Activated CD4-positive, CD25-positive, alpha-beta regulatory T cell (primary cell): ENCODE results near the gene PPP6R3.
"Not testable (repeated sequence)": the region's sequence is repeated elsewhere in the genome, so short reads cannot be mapped to it uniquely, and the experiment has no call there.

Experiments used
- DNase-seq, 4 experiments: peaks; one replicate each; lab custom pipeline; 2025; lab: John Stamatoyannopoulos, UW

The PPP6R3 gene

DNA sequence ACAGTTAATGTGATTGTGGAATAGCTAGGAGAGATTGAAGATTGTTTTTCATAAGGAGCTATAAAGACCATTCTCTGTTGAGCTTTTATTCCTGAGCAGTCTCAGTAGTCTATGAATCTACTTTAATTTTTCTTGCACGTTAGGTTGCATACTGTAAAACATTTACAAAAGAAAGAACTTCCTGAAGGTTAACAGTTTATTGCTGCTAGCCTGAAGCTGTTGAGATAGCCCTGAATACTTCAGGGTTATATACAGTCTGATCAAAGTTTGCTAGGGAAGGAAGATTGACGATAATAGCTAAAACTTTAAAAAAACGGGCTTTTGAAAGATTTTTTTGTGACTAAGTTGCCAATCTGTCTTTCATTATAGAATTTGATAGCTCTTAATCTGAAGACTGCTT lies 64.8 kb downstream of the PPP6R3 start:
- DNase-seq = no peak

DNA sequence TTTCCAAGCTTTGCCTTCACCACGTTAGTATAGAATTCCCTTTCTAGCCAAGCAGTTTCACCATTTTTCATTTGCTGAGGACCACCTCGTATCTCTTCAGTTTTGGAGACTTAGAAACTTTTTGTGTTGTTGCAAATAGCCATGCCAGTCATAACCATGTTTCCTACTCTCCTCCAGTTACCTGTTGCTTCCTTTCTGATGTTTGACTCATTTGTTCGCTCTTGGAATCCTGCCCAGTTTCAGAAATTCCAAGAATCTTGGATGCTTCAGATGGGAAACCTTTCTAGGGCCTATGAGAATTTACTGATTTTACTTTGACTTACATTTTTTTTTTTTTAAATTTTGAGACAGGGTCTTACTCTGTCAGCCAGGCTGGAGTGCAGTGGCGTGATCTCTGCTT lies 65.4 kb downstream of the PPP6R3 start:
- DNase-seq = no peak

DNA sequence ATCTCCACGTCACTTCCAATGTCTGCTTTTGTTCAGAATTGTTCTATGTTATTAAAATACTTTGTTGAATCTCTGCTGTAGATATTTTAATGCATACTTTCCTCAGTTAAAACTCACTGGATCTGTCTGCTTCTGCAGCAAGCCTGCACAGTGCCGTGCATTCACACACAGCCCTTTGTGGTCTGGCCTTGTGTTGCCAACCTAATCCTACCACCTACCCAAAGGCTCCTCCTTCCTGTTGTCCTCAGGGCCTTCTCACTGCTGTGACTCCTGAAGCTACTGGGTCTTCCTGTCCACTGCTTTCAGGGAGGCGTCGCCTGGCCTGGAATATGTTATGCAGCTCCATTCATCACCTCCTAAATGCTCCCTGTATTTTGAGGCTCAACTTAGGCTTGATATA lies 67.0 kb downstream of the PPP6R3 start:
- DNase-seq = no peak

DNA sequence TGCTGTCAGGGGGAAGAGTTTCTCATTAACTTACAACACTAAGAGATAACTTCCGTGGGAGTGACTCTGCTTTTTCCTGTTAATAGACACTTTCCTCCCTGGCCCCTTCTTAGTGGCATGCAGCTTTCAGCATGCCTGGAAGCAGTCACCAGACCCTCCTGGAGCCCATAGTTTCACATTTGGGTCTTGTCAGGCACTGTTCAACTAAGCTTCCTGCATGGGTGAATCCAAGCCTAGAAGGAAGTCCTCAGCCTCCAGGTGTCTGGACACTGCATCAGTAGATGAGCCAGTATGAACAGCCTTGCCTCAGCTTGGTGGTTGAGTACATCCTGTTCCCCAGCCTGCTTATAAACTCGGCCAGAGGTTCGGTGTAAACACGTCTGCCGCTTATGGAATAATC lies 68.1 kb downstream of the PPP6R3 start:
- no peak for DNase-seq

DNA sequence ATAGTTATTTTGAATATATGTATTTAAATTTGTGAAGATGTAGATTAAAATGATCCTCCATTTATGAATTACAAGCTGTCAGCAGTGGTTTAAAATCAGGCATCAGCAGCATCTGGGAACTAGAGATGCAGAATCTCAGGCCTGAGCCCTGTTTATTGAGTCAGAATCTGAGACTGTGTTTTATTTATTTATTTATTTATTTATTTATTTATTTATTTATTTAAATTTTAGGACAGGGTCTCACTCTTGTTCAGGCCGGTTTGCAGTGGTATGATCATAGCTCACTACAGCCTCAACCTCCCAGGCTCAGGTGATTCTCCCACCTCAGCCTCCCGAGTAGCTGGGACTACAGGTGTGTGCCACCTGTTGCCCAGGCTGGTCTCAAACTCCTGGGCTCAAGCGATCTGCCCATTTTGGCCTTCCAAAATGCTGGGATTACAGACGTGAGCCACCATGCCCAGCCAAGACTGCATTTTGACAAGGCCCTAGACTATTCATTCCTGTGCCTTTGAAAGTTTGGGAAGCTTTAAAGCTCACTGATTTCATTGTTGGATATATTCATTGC lies 70.7 kb downstream of the PPP6R3 start:
- DNase-seq = no peak

DNA sequence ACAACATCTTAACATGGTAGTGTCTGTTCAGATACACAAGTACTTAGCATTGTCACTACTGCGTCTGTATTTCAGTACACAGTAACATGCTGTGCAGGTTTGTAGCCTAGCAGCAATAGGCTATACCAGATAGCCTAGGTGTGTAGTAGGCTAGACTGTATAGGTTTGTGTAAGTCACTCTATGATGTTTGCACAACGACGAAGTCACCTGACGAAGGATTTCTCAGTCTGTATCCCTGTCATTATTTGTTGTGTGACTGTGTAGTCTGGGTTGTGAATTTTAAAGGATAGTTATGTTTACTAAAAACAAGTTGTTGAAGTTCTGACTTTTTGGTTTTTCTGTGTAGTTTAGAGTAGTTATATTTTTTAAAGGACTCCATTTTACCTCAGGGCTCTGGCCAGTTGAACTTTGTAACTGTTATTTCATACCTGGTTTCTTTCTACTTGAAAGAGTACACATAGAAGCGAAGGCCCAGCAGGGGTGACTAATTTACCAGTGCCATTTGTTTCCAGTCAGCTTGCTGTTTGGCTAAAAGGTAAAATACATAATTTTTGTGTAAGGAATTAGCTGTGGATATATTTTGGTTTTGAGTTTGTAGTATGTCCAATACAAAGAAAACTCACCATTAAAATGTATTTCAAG lies 72.3 kb downstream of the PPP6R3 start:
- DNase-seq = no peak

DNA sequence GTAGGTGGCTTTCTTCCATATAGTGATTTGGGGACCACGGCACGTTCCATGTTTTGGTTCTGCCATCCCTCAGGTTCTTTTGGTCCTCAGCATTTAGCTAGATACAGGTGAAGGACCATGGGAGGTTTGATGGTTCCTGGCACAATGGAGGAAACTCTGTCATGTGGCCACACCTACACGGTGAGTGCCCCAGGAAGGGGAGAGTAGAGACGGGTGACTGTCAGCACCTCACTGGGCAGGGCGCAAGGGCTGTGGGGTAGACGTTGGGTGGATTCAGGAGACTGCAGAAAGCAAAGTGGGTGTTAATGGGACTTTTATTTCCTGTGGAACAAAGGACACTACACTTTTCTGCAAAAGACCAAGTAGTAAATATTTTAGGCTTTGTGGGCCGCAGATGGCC lies 73.4 kb downstream of the PPP6R3 start:
- no peak for DNase-seq

DNA sequence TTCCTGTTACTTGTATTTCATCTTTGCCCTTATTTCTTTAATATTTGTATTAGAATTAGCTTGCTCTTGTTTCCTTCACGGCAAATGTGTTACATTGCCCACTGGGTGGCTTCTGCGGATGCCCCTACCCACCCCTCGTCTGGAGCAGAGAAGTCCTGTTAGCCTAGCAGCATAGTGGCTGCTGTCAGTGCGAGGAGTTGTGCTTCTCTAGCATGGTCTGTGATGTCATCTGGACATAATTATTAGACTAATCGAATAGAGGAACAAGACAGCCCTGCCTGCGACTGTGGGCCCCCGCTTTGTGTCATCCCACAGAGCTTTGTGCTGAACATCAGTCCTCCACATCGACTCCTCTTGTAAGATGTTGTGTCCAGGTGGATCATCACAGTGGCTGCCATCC lies 74.5 kb downstream of the PPP6R3 start:
- DNase-seq = no peak

DNA sequence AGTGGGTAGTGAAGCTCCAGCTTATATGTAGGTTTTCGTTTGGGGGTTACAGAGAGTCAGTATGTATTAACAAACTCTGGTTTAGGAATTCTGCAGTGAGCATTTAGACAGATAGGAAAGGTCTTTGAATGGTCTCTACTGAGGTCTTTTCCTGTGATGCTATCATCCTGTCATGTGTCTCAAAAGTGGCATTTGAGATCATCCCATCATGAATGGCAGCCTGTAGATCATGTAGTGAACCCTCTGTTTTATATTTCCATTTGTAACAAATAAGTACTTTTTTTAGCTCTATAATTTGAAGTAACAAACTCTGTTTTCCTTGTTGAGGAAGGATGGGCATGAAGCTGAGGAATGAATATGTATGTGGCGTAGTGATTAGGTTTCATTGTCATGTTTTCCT lies 76.2 kb downstream of the PPP6R3 start:
- no peak for DNase-seq

DNA sequence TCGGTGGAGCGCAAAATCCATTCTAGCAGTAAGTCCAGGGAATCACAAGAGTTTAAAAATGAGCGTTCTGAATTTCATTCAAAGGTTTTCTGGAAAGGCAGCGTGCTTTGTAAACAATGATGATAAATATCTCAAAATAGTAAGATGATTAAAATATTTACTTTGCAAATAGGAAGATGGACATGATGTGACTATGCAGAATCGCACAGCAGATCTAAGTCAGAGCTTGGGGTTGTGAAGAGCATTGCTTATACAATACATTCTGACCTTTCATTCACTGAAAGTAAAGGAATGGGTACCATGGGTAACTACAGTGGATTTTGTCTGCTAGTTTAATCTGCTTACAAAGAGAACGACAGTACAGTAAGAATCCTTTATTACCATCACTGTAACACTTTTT lies 77.5 kb downstream of the PPP6R3 start:
- DNase-seq = no peak

DNA sequence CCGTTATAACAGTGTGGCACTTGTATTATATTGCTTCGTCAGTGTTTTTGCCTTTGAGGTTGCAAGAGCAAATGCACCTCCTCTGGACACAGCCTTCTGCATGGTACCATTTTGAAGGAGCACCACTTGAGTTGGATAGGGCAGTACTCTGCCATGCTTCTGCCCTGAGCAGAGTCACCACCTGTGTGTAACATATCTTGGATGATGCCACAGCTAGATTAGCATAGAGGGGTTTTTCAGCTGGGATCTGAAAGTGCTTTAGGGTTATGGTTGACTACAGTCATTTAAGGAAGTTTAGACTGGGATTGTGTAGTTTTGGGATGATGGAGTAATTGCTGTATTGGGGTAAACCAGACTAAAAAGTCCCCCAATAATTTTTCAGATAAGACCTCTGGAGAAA lies 78.8 kb downstream of the PPP6R3 start:
- DNase-seq = no peak

DNA sequence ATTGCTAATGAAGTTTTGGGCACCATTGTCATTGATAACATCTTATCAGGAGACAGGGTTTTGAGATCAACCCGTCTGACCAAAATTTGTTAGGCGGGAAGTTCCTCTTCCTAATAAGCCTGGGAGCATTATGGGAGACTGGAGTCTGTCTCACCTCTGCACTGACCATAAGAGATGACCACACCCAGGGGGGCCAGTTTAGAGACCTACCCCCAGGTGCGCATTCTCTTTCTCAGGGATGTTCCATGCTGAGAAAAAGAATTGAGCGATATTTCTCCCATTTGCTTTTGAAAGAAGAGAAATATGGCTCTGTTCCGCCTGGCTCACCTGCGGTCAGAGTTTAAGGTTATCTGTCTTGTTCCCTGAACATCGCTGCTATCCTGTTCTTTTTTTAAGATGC lies 80.0 kb downstream of the PPP6R3 start:
- DNase-seq = not testable (repeated sequence)

DNA sequence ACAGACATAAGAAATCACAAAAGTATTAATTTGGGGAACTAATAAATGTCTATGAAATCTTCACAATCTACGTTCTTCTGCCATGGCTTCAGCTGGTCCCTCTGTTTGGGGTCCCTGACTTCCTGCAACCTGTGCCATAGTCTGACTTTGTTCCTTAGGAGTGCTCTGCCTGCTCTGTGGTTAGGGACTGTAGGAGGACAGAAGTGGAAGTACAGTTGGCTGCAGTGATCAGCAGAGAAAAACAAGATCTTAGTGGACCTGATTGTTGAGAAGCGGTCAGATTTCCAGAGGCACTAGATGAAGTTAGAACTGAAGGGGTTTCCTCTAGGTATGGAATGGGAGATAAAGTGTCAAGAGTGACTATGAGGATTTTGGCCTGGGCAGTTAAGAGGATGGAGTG lies 80.6 kb downstream of the PPP6R3 start:
- no peak for DNase-seq

DNA sequence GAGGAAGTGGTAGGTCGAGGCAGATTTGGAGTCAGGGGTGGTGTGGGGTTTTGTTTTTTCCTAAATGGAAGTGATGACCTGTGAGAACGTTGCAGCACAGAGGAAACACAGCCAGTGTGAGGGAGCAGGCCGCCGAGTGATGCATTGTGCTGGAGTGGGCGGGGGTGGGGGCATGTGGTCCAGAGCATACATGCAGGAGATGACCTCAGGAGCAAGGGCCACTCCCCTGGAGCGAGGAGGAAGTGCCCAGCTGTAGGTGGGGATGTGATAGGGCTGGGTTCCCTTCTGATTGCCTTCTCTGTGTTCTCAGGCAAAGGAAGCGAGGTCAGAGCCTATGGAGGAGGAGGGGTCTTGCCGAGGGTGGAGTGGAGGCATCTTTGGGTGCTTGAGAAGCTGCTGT lies 81.4 kb downstream of the PPP6R3 start:
- DNase-seq = no peak

DNA sequence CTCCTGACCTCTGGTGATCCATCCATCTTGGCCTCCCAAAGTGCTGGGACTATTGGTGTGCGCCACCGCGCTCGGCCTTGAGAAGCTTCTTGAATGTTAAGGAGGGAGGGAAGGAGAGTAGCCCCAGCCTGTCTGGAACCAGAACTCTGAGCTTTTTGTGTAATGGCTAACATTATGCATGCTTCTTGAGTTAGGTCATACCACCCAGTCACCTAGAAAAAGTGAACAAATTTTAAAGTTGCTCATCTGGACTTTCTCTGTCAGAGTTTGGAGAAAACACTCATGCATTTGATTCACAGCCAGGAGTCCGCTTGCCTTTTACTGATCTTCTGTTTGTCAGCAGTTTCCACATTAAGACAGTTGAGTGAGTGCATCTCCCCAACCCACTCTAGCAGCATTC lies 82.1 kb downstream of the PPP6R3 start:
- no peak for DNase-seq

DNA sequence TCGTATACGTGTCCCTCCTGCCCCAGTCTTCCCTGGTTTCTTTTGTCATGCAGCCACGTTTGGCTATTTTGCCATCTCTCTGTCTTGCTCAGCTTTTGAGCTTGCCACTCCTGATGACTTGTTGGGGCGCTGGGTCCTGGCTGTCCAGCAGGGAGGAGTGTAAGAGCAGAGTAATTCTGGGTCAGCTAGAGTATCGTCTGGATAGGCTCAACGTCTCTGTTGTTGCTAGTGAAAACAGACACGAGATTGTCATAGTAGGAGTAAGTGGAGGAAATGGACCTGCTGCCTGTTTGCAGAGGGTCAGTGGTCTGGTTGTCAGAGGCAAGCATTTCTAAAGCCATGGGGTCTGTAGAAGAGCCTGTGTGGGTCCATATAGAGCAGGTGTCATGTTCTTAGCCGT lies 83.0 kb downstream of the PPP6R3 start:
- DNase-seq = no peak

DNA sequence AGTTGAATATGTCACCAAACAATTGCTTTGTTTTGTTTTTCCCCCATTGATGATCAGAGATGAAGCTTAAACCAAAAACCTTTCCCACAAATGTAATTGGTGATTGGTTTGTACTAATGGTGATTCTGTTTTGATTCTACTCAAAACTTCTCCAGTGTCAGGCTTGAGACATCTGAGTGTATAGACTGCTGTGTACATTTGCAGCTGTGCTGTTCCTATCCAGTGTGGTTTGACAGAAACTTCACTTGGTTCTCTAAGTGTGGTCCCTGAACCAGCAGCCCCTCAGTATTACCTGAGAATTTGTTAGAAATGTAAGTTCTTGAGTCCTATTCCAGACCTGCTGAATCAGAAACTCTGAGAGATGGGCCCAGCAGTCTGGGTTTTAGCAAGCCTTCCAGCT lies 84.8 kb downstream of the PPP6R3 start:
- DNase-seq = no peak

DNA sequence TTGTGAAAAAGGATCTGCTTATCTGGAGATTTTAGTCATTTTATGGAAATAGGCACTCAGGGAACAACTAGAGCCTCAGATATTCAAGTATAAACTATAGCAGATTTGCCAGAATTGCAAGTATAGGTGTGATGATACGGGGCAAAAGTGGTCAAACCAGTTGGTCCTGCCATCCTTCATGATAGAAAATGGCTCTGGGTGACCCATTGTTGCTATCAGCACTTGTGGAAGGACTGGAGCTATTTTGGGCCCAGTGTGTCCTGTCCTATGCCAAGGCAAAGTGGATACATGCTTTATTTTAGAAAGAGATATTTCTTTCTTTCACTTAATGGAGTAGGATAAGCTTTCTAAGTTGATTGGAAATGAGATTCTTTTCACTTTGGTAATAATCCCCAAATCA lies 85.2 kb downstream of the PPP6R3 start:
- no peak for DNase-seq

DNA sequence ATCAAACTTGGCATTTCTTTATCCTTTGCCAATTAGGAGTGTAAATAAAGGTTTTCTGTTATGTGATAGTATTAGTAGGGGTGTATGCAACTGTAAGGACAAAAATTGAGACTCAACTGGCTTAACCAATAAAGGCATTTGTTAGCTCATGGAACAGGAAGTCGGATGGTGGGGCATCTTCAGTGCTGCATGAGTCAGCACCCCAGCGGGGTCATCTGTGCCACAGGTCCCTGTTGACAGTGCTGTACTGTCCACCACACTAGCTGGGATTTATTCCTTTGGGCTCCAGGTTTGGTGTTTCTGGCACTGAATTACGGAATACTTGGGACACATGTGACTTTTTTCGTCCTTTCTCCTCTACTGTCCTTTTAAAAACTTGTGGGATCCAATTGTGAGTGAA lies 86.0 kb downstream of the PPP6R3 start:
- no peak for DNase-seq

DNA sequence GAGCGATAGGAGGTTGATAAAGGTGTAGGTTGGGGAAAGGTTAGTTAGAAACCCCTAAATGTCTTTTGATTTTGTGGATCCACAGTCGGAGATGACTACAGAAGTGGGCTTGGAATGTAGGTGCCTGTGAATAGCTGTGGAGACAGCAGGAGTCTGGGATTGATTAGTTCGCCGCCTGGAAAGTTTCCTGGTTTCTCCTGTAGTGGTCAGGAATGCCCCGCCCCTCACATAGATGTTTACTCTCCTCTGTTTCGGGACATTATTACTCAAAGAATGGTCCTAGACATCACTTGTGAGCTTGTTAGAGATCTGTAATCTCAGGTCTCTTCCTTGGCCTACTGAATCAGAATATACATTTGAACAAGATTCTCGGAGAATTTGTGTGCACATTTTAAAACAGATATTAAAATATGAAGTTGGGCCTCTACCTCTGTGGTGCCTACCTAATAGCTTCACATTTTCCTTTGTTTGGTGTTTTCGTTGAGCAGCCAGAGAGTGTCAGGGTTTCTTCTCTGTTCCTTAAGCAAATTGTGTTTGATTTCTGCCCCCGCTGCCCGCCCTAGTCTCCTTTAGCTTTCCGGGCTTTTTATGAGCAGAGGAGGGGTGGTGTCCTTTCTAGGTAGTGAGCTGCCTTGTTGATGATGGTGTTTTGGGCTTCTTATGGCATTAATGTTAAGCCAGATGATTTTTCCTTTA lies 89.4 kb downstream of the PPP6R3 start:
- DNase-seq = no peak

DNA sequence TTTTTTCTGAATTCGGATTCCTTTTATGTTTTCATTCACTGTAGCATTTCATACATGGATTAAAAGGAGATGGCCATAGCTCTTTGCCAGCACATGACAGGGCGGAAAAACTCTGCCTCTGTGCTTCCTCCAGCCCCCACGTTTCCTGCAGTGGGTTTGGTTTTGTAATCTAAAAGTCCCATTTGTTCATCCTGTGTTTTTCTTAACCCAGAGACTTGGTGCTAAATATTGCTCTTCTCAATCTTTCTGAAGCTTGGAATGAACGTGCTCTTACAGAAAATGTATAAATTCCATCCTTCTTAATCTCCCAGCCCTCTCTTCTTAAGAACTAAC lies 89.9 kb downstream of the PPP6R3 start:
- DNase-seq = no peak

DNA sequence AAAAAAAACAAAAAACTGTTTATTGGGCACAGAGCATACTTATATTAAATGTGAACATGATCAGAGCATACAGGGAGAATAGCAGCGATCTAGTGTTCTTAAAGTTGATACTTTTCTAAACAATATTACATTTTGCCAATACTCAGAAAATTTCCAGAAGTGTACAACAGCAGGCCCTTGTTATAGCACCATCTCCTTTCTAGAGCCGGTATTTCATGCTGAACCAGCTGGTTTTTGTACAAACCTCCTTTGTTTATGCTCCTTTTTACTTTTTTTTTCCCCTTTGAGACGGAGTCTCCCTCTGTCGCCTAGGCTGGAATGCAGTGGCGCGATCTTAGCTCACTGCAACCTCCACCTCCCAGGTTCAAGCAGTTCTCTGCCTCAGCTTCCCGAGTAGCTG lies 90.7 kb downstream of the PPP6R3 start:
- no peak for DNase-seq

DNA sequence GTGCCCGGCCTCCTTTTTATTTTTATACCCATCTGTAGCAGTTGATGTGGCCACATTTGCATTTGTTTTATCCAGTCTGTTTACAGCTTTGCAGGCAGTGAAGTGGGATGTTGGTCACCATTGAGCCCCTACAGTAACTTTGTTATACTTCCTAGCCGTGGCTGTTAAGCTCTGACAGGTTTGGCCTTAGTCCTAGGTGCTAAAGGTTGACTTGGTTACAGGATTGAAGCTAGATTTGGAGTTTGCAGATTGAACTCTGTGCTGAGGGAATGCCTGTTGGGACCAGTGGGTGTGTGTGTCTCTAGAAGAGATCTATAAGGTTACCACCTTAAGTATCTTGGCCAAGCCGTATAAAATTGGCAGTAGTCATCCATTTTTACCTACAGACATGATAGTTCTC lies 91.2 kb downstream of the PPP6R3 start:
- DNase-seq = no peak

DNA sequence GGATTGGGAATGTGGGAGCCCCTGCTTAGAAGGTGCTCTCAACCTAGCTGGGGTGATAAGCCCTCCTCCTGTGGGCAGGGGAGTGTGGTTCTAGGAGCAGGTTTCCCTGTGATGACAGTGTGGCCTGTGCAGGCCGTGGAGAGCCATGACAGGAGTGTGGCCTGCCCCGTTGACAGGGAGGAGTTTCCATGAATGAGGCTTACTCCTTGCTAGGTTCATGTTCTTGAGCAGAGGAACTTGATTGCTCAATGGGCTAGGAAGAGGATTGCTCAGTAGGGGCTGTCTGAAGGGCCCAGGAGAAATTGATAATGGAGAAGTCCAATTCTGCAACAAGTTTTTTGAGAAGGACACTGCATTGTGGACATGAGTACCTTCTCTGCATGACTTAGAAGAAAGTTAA lies 92.0 kb downstream of the PPP6R3 start:
- DNase-seq = no peak
